Measurements from ENCODE around the gene CASP14. TPM values are rescaled to one million over a fixed set of nuclear protein-coding genes. Genes with fewer than 3 reads are reported as not detected.

Gene CASP14
- total RNA-seq, 1 donor from 2014 or later = not detected

Other genes with a start within 250 kb of the CASP14 start
- not detected in 2 replicates for gene OR7A5, start 214.3 kb upstream of the CASP14 start, total RNA-seq
- gene OR7C1, start 214.3 kb upstream of the CASP14 start, total RNA-seq = not detected in 2 replicates
- not detected in 2 replicates for gene OR7A10, start 200.6 kb upstream of the CASP14 start, total RNA-seq
- not detected in 2 replicates for gene OR7A17, start 163.3 kb upstream of the CASP14 start, total RNA-seq
- gene OR7C2, start 108.0 kb upstream of the CASP14 start, total RNA-seq = not detected in 2 replicates
- not detected in 2 replicates for gene SLC1A6, start 69.6 kb upstream of the CASP14 start, total RNA-seq
- gene OR1I1, start 32.7 kb downstream of the CASP14 start, total RNA-seq = not detected in 2 replicates
- 39.4 and 54.2 TPM in 2 replicates for gene SYDE1, start 57.9 kb downstream of the CASP14 start, total RNA-seq
- 6.2 and 37.5 TPM in 2 replicates for gene NOTCH3, start 151.5 kb downstream of the CASP14 start, total RNA-seq
- not detected in 2 replicates for gene EPHX3, start 183.0 kb downstream of the CASP14 start, total RNA-seq

Measured in glomerular endothelial cell (primary cell).